Right lobe of liver (tissue), 6 donors: ENCODE measurements around the gene NLGN1. TPM values are rescaled to one million over a fixed set of nuclear protein-coding genes. Genes with fewer than 3 reads are reported as not detected.

Experiments used
- ATAC-seq, 4 donors: fragments of 200-7000 bp; cut with Tn5 transposase; one replicate each; pipeline ENCODE4 v1.9.1; 2020; ENCODE audit warnings: mild to moderate bottlenecking in 4 of 4, moderate library complexity in 4 of 4
- DNase-seq, 3 donors: peaks; one replicate each; pipeline ENCODE4 v3.0.0-alpha.2; 2020
- H3K27ac ChIP-seq, 3 donors: fragments of 200-600 bp; one replicate each; pipeline ENCODE4 v1.8.0; 2022
- H3K27me3 ChIP-seq, 2 donors: fragments of 200-600 bp; one replicate each; pipeline ENCODE4 v1.8.0; 2022
- H3K36me3 ChIP-seq, 4 donors: fragments of 200-600 bp; sonication (generic) in 1 of 4; one replicate each; pipeline versions ENCODE4 v1.5.1 to v1.8.0; 2017 to 2022; ENCODE audit warnings: control low read depth in 1 of 4
- H3K4me1 ChIP-seq, 4 donors: fragments of 200-600 bp; sonication (generic) in 1 of 4; one replicate each; pipeline versions ENCODE4 v1.5.1 to v1.8.0; 2017 to 2022; ENCODE audit warnings: control low read depth in 1 of 4
- H3K4me3 ChIP-seq, 3 donors: fragments of 200-600 bp; one replicate each; pipeline ENCODE4 v1.8.0; 2022
- H3K9me3 ChIP-seq, 4 donors: fragments of 200-600 bp; sonication (generic) in 1 of 4; one replicate each; pipeline versions ENCODE4 v1.5.1 to v1.8.0; 2017 to 2022; ENCODE audit warnings: control low read depth in 1 of 4
- CTCF ChIP-seq, 4 donors: fragments of 200-600 bp in 3 of 4; fragments of 450-650 bp in 1 of 4; IDR thresholded peaks; one replicate each; pipeline versions ENCODE4 v1.5.1 to v1.8.0; 2016 to 2022; ENCODE audit warnings: antibody characterized with exemption in 4 of 4, mild to moderate bottlenecking in 2 of 4
- POLR2A ChIP-seq: fragments of 450-650 bp; IDR thresholded peaks from one replicate; pipeline ENCODE4 v1.6.1; 2017; ENCODE audit warnings: antibody characterized with exemption, mild to moderate bottlenecking
- WGBS: methylation state at CpG from one replicate; pipeline ENCODE4 v1.1.6; 2018; ENCODE audit warnings: low coverage, low lambda C conversion rate; ENCODE audit not compliant: insufficient coverage; ENCODE audit errors: missing lambda C conversion rate; 5-methylcytosine and 5-hydroxymethylcytosine counted together
- intact Hi-C, 2 donors: fragments of 100-400 bp; cut with DNase I; formaldehyde crosslinking; loops; one replicate each; pipeline versions ENCODE4 v1.11.2 to v1.14.1; 2022
- total RNA-seq, 6 experiments: library from RNA; depleted of rRNA in 2 of 6; stranded (reverse); fragments of >200 nt in 2 of 6; fragmentation: NEBNext Ultra II Directional in 3 of 6; extraction: Animal tissue kit (Norgen Biotek cat#: 25700) in 3 of 6; gene quantifications; one replicate each; pipeline versions ENCODE4 v1.1.0 to v1.2.4, GENCODE V29; 2016 to 2023
- donor health status: DM: no; HTN: yes; CAD: no.
- donor health status: DM: no; HTN: no; CAD: no.
- donor health status: DM: no; HTN: no; CAD: no.
- donor health status: DM: no; HTN: yes; CAD: no.
- donor health status: DM: no; HTN: yes; CAD: no.

The NLGN1 gene
- total RNA-seq, 6 experiments from 2014 or later: 0.02 to 0.12 TPM; not detected in 4

DNA sequence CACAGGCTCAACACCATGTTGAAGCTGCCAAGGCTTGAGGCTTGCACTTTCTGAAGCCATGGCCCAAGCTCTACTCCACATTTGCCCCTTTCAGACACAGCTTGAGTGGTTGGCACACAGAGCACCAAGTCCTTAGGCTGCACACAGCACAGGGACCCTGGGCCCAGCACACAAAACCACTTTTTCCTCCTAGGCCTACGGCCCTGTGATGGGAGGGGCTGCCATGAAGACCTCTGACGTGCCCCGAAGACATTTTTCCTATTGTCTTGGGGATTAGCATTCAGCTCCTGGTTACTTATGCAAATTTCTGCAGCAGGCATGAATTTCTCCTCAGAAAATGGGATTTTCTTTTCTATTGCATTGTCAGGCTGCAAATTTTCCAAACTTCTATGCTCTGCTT, 445.5 kb downstream of the NLGN1 start:
- Histone ChIP-seq H3K36me3 (no peaks in the 10 kb centered on the region), H3K27me3 (no peaks in the 10 kb centered on the region), H3K4me1 (no peaks in the 10 kb centered on the region), H3K27ac (no peak overlapping the region), H3K9me3 (no peaks in the 10 kb centered on the region), H3K4me3 (no peak overlapping the region)
- no peak for DNase-seq
- intact Hi-C loops: no loop called here
- TF ChIP-seq POLR2A (no peak), CTCF (IDR thresholded peaks at IDR 0.05) (no peak)
- no peak for ATAC-seq
- WGBS: no CpG with 5 or more reads among the region's 3 CpGs

GRCh38 chr3:173846584-173846983, 449.0 kb downstream of the NLGN1 start:
- 27% methylated on average over 2 of the region's 2 CpGs for WGBS
- DNase-seq (no peak), ATAC-seq (no peak)
- H3K4me1 ChIP-seq: no peaks in the 10 kb centered on the region
- H3K36me3 ChIP-seq: no peaks in the 10 kb centered on the region
- H3K27ac ChIP-seq: no peak overlapping the region
- H3K27me3 ChIP-seq: no peaks in the 10 kb centered on the region
- no peak overlapping the region for H3K4me3 ChIP-seq
- TF ChIP-seq POLR2A (no peak), CTCF (IDR thresholded peaks at IDR 0.05) (no peak)
- H3K9me3 ChIP-seq: no peaks in the 10 kb centered on the region
- intact Hi-C loops: no loop called here

- Histone ChIP-seq H3K4me3 (no peak overlapping the region), H3K27me3 (no peaks in the 10 kb centered on the region), H3K4me1 (no peaks in the 10 kb centered on the region), H3K36me3 (no peaks in the 10 kb centered on the region), H3K9me3 (no peaks in the 10 kb centered on the region), H3K27ac (no peak overlapping the region)
- TF ChIP-seq CTCF (IDR thresholded peaks at IDR 0.05): no peak
- no peak for TF ChIP-seq POLR2A
- DNase-seq (no peak), ATAC-seq (no peak)
- intact Hi-C loops: no loop called here
- 51% methylated on average over 4 of the region's 4 CpGs for WGBS
Observed at GRCh38 chr3:173849489-173849888, 451.9 kb downstream of the NLGN1 start.

DNA sequence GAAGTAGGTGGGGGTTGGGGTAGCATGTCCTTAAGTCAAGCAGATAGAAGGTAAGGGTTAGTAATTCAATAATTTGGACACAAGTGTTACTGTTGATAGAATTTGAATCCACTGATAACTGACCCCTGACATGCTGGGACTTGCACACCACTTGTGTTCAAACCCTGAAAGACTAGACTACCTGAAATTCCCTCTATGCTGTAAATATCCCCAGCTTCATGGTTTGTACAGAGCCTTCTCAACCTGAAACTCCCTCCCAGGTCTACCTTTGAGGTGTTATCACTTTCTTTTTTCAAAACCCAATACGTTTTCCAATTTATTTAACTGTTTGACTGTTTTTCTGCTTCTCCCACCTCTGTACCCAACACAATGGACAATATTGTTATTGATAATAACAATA, 459.6 kb downstream of the NLGN1 start:
- Histone ChIP-seq H3K27ac (no peak overlapping the region), H3K27me3 (no peaks in the 10 kb centered on the region), H3K4me3 (no peak overlapping the region), H3K9me3 (no peaks in the 10 kb centered on the region), H3K36me3 (no peaks in the 10 kb centered on the region), H3K4me1 (no peaks in the 10 kb centered on the region)
- DNase-seq (no peak), ATAC-seq (no peak)
- intact Hi-C loops: no loop called here
- 29% methylated on average over 1 of the region's 1 CpG for WGBS
- TF ChIP-seq CTCF (IDR thresholded peaks at IDR 0.05) (no peak), POLR2A (no peak)

GRCh38 chr3:173862701-173863100, 465.2 kb downstream of the NLGN1 start:
- H3K27me3 ChIP-seq: no peaks in the 10 kb centered on the region
- no peak for TF ChIP-seq POLR2A
- DNase-seq: no peak
- H3K4me3 ChIP-seq: no peak overlapping the region
- no peak for ATAC-seq
- no peaks in the 10 kb centered on the region for H3K36me3 ChIP-seq
- 64% methylated on average over 1 of the region's 1 CpG for WGBS
- H3K9me3 ChIP-seq: no peaks in the 10 kb centered on the region
- intact Hi-C loops: no loop called here
- H3K4me1 ChIP-seq: no peaks in the 10 kb centered on the region
- H3K27ac ChIP-seq: no peak overlapping the region
